ENCODE measurements around the gene ACSS3. TPM values are rescaled to one million over a fixed set of nuclear protein-coding genes. Genes with fewer than 3 reads are reported as not detected.
"Not testable (repeated sequence)": the region's sequence is repeated elsewhere in the genome, so short reads cannot be mapped to it uniquely, and the experiment has no call there.

Gene ACSS3
- total RNA-seq, 1 experiment from 2014 or later, result 2.7 TPM

- Histone ChIP-seq H3K27me3 (no peaks in the 10 kb centered on the region), H3K9me3 (no peaks in the 10 kb centered on the region; the same call in 1 of the 2 replicates), H3K36me3 (no peaks in the 10 kb centered on the region), H3K4me3 (no peak overlapping the region)
- no peak for DNase-seq
Observed at GRCh38 chr12:81086342-81086741, 8.5 kb downstream of the ACSS3 start.

- Histone ChIP-seq H3K36me3 (no peaks in the 10 kb centered on the region), H3K27me3 (no peaks in the 10 kb centered on the region), H3K4me3 (no peak overlapping the region), H3K9me3 (no peaks in the 10 kb centered on the region; the same call in 1 of the 2 replicates)
- no peak for DNase-seq
Observed at GRCh38 chr12:81088221-81088620, 10.3 kb downstream of the ACSS3 start.

GRCh38 chr12:81089412-81089811 lies 11.5 kb downstream of the ACSS3 start:
- no peak overlapping the region for H3K4me3 ChIP-seq
- no peaks in the 10 kb centered on the region; the same call in 1 of the 2 replicates for H3K9me3 ChIP-seq
- DNase-seq, result no peak
- H3K27me3 ChIP-seq, result no peaks in the 10 kb centered on the region
- H3K36me3 ChIP-seq, result no peaks in the 10 kb centered on the region

- Histone ChIP-seq H3K27me3 (no peaks in the 10 kb centered on the region), H3K9me3 (no peaks in the 10 kb centered on the region), H3K4me3 (no peak overlapping the region), H3K36me3 (no peaks in the 10 kb centered on the region)
- DNase-seq, result no peak
Observed at GRCh38 chr12:81092053-81092452, 14.2 kb downstream of the ACSS3 start.

GRCh38 chr12:81094718-81095360 lies 17.0 kb downstream of the ACSS3 start:
- no peaks in the 10 kb centered on the region for H3K27me3 ChIP-seq
- H3K9me3 ChIP-seq, result no peaks in the 10 kb centered on the region
- no peak overlapping the region for H3K4me3 ChIP-seq
- no peak for DNase-seq
- H3K36me3 ChIP-seq, result no peaks in the 10 kb centered on the region

GRCh38 chr12:81095501-81096232 lies 17.8 kb downstream of the ACSS3 start:
- H3K36me3 ChIP-seq, result no peaks in the 10 kb centered on the region
- DNase-seq, result no peak
- H3K4me3 ChIP-seq, result no peak overlapping the region

GRCh38 chr12:81105687-81106086 lies 27.8 kb downstream of the ACSS3 start:
- no peaks in the 10 kb centered on the region for H3K27me3 ChIP-seq
- H3K9me3 ChIP-seq, result no peaks in the 10 kb centered on the region
- no peak for DNase-seq
- no peak overlapping the region for H3K4me3 ChIP-seq
- no peaks in the 10 kb centered on the region for H3K36me3 ChIP-seq

More at GRCh38 chr12:81095501-81096232, 17.8 kb downstream of the ACSS3 start:
- no peaks in the 10 kb centered on the region for H3K27me3 ChIP-seq
- H3K9me3 ChIP-seq, result no peaks in the 10 kb centered on the region

- no peak for DNase-seq
- Histone ChIP-seq H3K27me3 (no peaks in the 10 kb centered on the region), H3K9me3 (no peaks in the 10 kb centered on the region), H3K36me3 (no peaks in the 10 kb centered on the region), H3K4me3 (no peak overlapping the region)
Observed at GRCh38 chr12:81114226-81114625, 36.3 kb downstream of the ACSS3 start.

- H3K4me3 ChIP-seq, H3K27me3 ChIP-seq, H3K9me3 ChIP-seq, H3K36me3 ChIP-seq, DNase-seq: not testable (repeated sequence)
Observed at GRCh38 chr12:81119069-81119468, 41.2 kb downstream of the ACSS3 start.

GRCh38 chr12:81120961-81121360 lies 43.1 kb downstream of the ACSS3 start:
- Histone ChIP-seq H3K36me3 (no peaks in the 10 kb centered on the region), H3K27me3 (no peaks in the 10 kb centered on the region), H3K4me3 (no peak overlapping the region), H3K9me3 (no peaks in the 10 kb centered on the region)
- DNase-seq, result no peak

- Histone ChIP-seq H3K27me3 (no peaks in the 10 kb centered on the region), H3K36me3 (no peaks in the 10 kb centered on the region), H3K9me3 (no peaks in the 10 kb centered on the region), H3K4me3 (no peak overlapping the region)
- no peak for DNase-seq
Observed at GRCh38 chr12:81123611-81124010, 45.7 kb downstream of the ACSS3 start.

- no peak for DNase-seq
- no peak overlapping the region for H3K4me3 ChIP-seq
Observed at GRCh38 chr12:81125691-81126090, 47.8 kb downstream of the ACSS3 start.

GRCh38 chr12:81128930-81129554 lies 51.2 kb downstream of the ACSS3 start:
- H3K4me3 ChIP-seq, result no peak overlapping the region
- H3K27me3 ChIP-seq, result no peaks in the 10 kb centered on the region
- no peaks in the 10 kb centered on the region for H3K36me3 ChIP-seq
- H3K9me3 ChIP-seq, result no peaks in the 10 kb centered on the region
- peak; percentile 25 for DNase-seq

More at GRCh38 chr12:81125691-81126090, 47.8 kb downstream of the ACSS3 start:
- Histone ChIP-seq H3K9me3 (no peaks in the 10 kb centered on the region), H3K27me3 (no peaks in the 10 kb centered on the region), H3K36me3 (no peaks in the 10 kb centered on the region)

GRCh38 chr12:81136519-81136918 lies 58.6 kb downstream of the ACSS3 start:
- Histone ChIP-seq H3K9me3 (no peaks in the 10 kb centered on the region), H3K27me3 (no peaks in the 10 kb centered on the region), H3K36me3 (no peaks in the 10 kb centered on the region), H3K4me3 (no peak overlapping the region)
- DNase-seq, result no peak

- no peak for DNase-seq
- Histone ChIP-seq H3K36me3 (no peaks in the 10 kb centered on the region), H3K27me3 (no peaks in the 10 kb centered on the region), H3K9me3 (no peaks in the 10 kb centered on the region), H3K4me3 (no peak overlapping the region)
Observed at GRCh38 chr12:81137801-81138200, 59.9 kb downstream of the ACSS3 start.

- Histone ChIP-seq H3K27me3 (no peaks in the 10 kb centered on the region), H3K36me3 (no peaks in the 10 kb centered on the region), H3K4me3 (no peak overlapping the region), H3K9me3 (no peaks in the 10 kb centered on the region)
- DNase-seq, result no peak
Observed at GRCh38 chr12:81141217-81141616, 63.3 kb downstream of the ACSS3 start.

- Histone ChIP-seq H3K27me3 (no peaks in the 10 kb centered on the region), H3K4me3 (no peak overlapping the region), H3K9me3 (no peaks in the 10 kb centered on the region), H3K36me3 (no peaks in the 10 kb centered on the region)
- DNase-seq, result no peak
Observed at GRCh38 chr12:81143057-81143456, 65.2 kb downstream of the ACSS3 start.
